Astrocyte (in vitro differentiated cells and primary cell): Measurements from ENCODE around the gene SLC2A3.
"Not testable (repeated sequence)": the region's sequence is repeated elsewhere in the genome, so short reads cannot be mapped to it uniquely, and the experiment has no call there.

Experiments
- CTCF ChIP-seq: IDR thresholded peaks from 2 replicates; pipeline ENCODE4 v1.5.1; 2011; ENCODE audit warnings: low read depth, mild to moderate bottlenecking, inconsistent platforms, low read length, moderate library complexity; ENCODE audit not compliant: insufficient read depth
- EZH2 ChIP-seq: IDR thresholded peaks from 2 replicates; pipeline ENCODE4 v1.6.1; 2012; ENCODE audit warnings: mild to moderate bottlenecking, low read length, inconsistent platforms; ENCODE audit not compliant: insufficient read depth

- not testable (repeated sequence) for TF ChIP-seq CTCF, EZH2
These were observed 25.9 kb downstream of the SLC2A3 start for GRCh38 chr12:7910106-7910505.
